Airway epithelial cell (primary cell): ENCODE results near the gene RPS29. TPM values are rescaled to one million over a fixed set of nuclear protein-coding genes. Genes with fewer than 3 reads are reported as not detected.

Source experiments
- total RNA-seq: library from RNA; depleted of rRNA; stranded (reverse); fragments of >200 nt; gene quantifications from 2 replicates; pipeline ENCODE4 v1.2.3, GENCODE V29; 2015

The RPS29 gene
- 12,829 and 16,337 TPM in 2 replicates for total RNA-seq

GRCh38 chr14:49585803-49586672 lies at the start of gene RPS29:
RPS29 (minus strand) TSS chr14:49586380; CDS start chr14:49586346, 34 bp downstream.

DNA sequence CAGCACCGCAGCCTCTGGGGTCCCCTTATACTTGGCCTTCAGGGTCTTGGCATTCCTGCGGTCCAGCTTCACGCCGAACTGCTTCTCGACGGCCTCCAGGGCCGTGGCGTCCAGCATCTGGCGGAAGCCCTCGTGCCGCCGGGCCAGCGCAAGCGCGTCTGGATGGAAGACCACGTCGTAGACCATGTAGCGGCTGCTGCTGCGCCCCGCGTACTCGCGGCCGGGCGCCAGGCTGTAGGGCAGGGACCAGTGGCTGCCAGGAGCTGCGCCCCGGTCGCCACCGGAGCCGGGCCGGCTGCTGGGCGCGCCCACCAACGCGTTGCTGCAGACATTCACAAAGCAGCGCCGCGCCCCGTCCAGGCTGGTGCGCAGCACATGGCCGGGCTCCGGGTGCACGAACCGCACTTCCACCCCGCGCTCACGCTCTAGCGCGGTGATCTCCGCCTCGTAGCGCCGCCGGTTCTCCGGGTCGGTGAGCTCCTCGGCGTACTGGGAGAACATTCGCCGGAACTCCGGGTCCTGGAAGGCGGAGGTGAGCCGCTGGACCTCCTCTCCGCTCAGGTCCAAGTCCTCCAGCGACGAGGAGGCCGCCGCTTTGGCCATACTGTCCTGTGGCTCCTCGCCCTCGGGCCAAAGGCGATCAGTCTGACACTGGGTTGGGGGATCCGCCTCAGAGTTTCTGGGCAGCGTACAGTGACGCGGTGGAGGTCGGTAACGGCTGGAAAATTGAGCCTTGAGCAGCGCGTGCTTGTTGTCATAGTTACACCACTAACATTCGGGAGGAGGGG lies 48.6 kb upstream of the RPS29 start, which contains the start of gene DNAAF2:
Gene DNAAF2, minus strand, starts transcription at position 698 of the 788 bp plus-strand sequence. Its CDS starts 95 bp downstream, at position 603.

DNA sequence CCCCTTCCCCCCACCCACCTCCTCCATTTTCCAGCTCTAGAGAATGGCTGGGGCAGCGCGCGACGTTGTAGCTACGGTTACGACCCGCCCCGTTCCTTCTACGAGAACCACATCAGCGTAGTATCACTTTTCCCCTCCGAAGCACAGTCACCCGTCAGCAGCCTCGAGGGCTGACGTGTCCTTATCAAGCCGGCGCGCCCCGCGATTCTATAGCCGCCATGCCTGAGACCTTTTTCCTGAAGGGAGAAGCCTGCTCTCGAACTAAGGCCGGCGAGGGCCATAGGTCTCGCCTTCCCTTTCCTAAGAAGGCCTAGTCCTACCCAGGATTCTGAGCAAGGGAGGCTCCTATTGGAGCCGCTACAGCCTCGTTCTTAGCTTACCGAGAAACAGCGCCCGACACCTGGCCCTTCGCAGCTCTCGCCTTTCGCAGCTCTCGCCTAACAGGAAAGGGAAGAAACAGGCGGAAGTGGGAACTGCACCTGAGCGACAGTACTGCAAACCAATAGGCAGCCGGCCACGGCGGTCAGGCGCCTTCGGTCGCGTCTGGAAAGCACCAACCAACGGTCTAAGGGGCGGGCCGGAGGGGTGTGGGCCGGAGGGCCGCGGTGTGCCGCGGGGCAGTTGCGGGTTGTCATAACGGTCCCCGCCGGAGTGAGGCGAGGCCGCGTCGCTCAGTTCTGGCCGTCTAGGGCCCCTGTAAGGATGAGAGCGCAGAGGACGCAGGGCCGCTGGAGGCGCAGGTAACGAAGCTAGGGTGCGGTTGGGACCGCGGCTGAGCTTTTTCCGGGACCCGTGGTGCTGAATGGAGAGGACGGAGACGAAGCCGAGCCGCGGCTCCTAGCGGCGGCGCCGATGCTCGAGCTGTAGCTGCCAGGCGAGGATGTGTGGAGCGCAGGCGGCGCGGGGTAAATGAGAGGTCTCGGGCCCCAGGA lies 34.3 kb upstream of the RPS29 start, which contains the start of the genes MGAT2 and RPL36AL:
Gene MGAT2, plus strand, starts transcription at position 618 of the 932 bp plus-strand sequence. CDS start 470 bp downstream, outside the sequence.
Gene RPL36AL, minus strand, starts transcription at position 445 of the 932 bp plus-strand sequence. CDS start 1,522 bp downstream, outside the sequence.

GRCh38 chr14:49598485-49599300 lies 12.5 kb upstream of the RPS29 start, which contains the start of gene LRR1:
LRR1 (plus strand) TSS chr14:49598940; CDS start chr14:49599021, 81 bp downstream.

Other genes starting within 250 kb of the RPS29 start
- 11.6 and 21.4 TPM in 2 replicates for gene LRR1, start 12.6 kb upstream of the RPS29 start, total RNA-seq
- gene RPL36AL, start 34.2 kb upstream of the RPS29 start, total RNA-seq = 239 and 271 TPM in 2 replicates
- 47.7 and 48.6 TPM in 2 replicates for gene MGAT2, start 34.4 kb upstream of the RPS29 start, total RNA-seq
- 14.0 and 20.5 TPM in 2 replicates for gene DNAAF2, start 48.9 kb upstream of the RPS29 start, total RNA-seq
- 14.0 and 15.4 TPM in 2 replicates for gene POLE2, start 101.8 kb upstream of the RPS29 start, total RNA-seq
- gene KLHDC1, start 106.7 kb upstream of the RPS29 start, total RNA-seq = 0.14 and 0.51 TPM in 2 replicates
- 20.6 and 24.1 TPM in 2 replicates for gene KLHDC2, start 181.8 kb upstream of the RPS29 start, total RNA-seq